Naive thymus-derived CD4-positive, alpha-beta T cell (primary cell): ENCODE results near the gene CCNG2. TPM values are rescaled to one million over a fixed set of nuclear protein-coding genes. Genes with fewer than 3 reads are reported as not detected.

Experiments used
- polyA plus RNA-seq, 2 donors: library from polyadenylated mRNA; unstranded; fragments of 300-500 nt; fragmentation: Illumina TruSeq; gene quantifications; one replicate each; pipeline ENCODE4 v1.2.3, GENCODE V29; 2021
- total RNA-seq, 6 experiments: library from RNA in 5 of 6; stranded (reverse) in 5 of 6; gene quantifications; 1 replicate in 5 of 6; 2 replicates in 1 of 6; pipeline ENCODE4 v1.2.3 and lab custom pipeline; 2021 to 2026

Gene CCNG2
- total and polyA plus RNA-seq, 7 experiments from 2014 or later = 8.5 to 36.7 (median 24.8) TPM

Other genes with a start within 250 kb of the CCNG2 start
- 10 to 100 TPM; 12.2 to 29.3 (median 20.3) TPM for gene SEPTIN11, start 207.5 kb upstream of the CCNG2 start, total RNA-seq
- 10 to 100 TPM in 1 of 2 donors, 1 to 10 TPM in 1; 9.2 to 16.3 TPM for gene SEPTIN11, start 207.5 kb upstream of the CCNG2 start, polyA plus RNA-seq
- gene CCNI, start 81.2 kb upstream of the CCNG2 start, total RNA-seq = 100 to 1,000 TPM; 206 to 393 (median 314) TPM
- gene CCNI, start 81.2 kb upstream of the CCNG2 start, polyA plus RNA-seq = 100 to 1,000 TPM; 345 to 418 TPM